HG03060 (cell line): ENCODE measurements around the gene LAMA2.

ENCODE experiments used
- ATAC-seq: cut with Tn5 transposase; IDR thresholded peaks from one replicate; pipeline ENCODE4 v1.9.1; 2021; ENCODE audit warnings: low read depth, moderate number of reproducible peaks; ENCODE audit not compliant: unreplicated experiment

LAMA2 gene

GRCh38 chr6:129252377-129253071 lies 369.6 kb downstream of the LAMA2 start:
- no peak for ATAC-seq

DNA sequence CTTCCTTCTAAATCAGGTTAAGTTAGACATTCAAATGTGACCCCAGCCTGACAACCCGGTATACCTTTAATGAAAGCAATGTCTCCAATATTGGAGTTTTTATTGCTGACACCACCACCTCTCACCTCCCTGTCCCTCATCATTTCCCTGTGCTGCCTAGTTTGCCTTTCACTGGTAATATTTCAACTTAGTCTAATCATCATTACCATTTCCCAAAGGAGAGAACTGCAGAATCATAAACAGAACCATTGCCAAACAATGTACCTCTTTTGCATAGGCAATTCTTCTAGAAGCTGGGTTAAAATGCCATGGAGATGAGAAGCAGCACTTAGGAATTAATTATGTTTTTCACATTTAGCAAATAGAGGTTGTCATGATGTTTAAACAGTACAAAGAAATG lies 370.3 kb downstream of the LAMA2 start:
- no peak for ATAC-seq

- no peak for ATAC-seq
Measured at GRCh38 chr6:129253727-129254126, 370.8 kb downstream of the LAMA2 start.

DNA sequence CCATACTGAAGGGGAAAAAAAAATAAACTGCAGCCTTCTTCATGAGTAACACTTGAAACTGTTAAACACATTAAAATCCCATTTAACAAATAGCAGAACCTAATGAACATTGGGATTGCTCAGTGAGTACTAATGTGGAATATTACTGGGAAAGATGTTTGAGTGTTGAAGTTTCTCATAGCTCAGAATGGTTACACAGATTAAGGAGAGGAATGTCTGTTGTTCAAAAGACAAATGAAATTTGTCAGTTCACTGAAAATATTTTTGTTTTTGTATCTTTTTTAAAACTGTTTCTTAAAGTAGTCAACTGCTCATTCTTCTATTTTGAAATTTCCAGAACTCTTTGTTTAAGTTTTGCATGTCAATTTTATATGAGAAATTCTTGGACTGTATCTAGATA lies 374.3 kb downstream of the LAMA2 start:
- ATAC-seq, result no peak

- ATAC-seq, result no peak
Measured at GRCh38 chr6:129262661-129263060, 379.7 kb downstream of the LAMA2 start.

- ATAC-seq, result no peak
Measured at GRCh38 chr6:129263176-129263575, 380.2 kb downstream of the LAMA2 start.

DNA sequence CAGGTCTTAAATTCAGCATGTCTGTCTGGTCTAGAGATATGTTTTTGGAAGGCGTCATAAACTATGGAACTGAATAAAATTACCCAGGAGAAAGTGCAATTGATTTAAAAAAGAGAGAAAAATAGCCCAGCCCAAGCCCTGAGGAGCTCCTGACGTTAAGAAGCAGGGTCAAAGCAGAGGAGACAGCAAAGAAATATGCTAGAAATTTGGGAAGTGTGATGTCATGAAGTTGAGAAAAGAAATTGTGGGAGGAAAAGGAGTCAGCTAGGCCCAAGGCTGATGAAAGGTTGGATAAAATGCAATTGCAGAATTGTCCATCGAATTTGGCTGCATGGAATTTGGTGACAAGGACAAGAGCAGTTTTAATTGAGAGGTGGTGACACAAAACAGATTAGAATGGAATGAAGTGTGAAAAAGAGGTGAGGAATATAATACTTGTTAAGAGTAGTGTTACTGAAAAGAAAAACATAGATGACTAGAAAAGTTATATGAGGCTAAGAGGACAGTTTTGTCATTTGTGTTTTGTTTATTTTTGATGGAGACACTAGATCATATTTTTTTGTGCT lies 381.6 kb downstream of the LAMA2 start:
- no peak for ATAC-seq

- no peak for ATAC-seq
Measured at GRCh38 chr6:129267028-129267427, 384.1 kb downstream of the LAMA2 start.

DNA sequence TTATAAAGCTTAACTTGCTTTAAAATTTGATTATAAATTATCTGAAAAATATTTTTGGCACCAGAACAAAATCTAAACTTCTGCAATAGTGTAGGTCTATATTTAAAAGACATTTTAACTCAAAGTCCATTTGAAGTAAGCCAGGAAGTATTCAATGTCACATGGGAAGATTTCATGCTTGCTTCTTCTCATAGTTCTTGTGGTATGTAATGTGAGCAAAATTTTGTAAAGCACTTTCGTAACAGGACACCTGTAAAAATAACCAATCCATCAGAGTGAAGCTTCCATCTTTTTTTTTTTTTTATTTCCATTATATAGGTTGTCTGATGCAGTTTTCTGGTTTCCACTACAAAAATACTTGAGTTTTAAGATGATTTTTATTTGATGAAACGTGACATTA lies 386.1 kb downstream of the LAMA2 start:
- no peak for ATAC-seq

GRCh38 chr6:129269891-129270290 lies 387.0 kb downstream of the LAMA2 start:
- no peak for ATAC-seq

DNA sequence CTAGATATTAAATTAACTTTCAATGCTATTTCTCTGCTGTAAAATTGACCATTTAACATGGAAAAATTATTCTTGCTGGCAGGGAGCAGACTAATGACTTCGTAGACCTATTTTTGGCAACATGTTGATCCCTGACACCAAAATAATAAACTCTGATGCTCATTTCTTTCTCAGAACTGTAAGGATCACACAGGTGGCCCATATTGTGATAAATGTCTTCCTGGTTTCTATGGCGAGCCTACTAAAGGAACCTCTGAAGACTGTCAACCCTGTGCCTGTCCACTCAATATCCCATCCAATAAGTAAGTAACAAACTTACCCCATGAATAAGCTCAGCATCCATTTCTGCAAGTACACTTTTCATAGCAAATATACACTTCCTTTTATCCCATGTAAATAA lies 387.5 kb downstream of the LAMA2 start:
- ATAC-seq, result no peak

DNA sequence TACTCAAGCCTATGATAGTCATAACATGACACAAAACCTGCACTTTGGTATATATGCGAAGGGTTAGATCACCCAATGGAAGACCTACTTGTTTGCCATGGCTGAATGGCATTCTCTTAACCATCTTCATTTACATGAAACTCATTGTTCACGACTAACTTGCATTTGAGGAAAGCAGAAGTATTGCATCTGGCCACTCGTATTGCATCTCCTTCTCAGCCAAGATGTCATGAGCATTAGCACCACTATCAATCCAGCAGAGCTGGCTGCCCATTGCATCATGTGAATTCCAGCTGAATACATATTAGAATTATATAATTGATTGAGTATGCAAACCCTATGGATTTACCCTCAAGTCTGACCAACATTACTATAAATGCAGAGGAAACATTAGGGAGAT lies 390.2 kb downstream of the LAMA2 start:
- no peak for ATAC-seq

- ATAC-seq, result no peak
Measured at GRCh38 chr6:129276461-129276860, 393.5 kb downstream of the LAMA2 start.

DNA sequence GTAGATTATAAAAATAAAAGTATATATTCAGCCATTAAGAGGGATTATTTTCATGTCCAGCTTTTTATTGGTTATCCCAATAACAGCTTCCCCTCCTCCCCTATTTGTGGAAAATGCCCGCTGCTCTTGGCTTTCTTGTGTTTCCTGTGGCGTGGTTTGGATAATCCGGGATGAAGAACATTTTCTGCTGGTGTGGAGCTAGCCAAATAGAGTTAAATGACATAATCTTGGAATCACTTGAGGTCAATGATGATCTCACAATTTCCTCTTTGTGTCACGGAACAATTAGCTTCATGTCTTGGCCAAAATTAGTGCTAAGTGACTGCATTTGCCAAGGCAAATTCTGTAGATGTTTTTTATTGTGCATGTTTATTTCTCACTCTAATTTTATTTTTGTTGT lies 394.0 kb downstream of the LAMA2 start:
- ATAC-seq, result no peak

GRCh38 chr6:129279343-129280292 lies 396.7 kb downstream of the LAMA2 start:
- no peak for ATAC-seq

- ATAC-seq, result no peak
Measured at GRCh38 chr6:129280293-129280644, 397.3 kb downstream of the LAMA2 start.

DNA sequence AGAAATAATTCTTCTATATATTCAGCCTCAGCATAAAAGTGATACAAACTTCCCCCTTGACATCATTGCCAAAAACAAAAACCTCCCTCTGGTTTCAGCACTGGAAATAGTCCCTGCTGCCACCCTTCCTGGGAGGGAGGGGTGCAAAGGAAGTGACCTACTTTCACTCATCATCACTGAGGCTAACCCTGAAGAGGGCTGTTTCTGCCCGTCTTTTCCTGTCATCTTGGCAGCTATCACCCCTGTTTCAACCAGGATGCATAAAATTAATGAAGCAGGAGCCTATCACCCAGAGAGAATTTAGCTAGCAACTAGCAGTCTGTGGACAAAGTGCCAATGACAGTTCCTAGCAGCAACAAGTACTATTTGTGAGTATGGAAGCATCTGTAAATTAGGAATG lies 397.8 kb downstream of the LAMA2 start:
- no peak for ATAC-seq

- no peak for ATAC-seq
Measured at GRCh38 chr6:129281168-129281796, 398.3 kb downstream of the LAMA2 start.

DNA sequence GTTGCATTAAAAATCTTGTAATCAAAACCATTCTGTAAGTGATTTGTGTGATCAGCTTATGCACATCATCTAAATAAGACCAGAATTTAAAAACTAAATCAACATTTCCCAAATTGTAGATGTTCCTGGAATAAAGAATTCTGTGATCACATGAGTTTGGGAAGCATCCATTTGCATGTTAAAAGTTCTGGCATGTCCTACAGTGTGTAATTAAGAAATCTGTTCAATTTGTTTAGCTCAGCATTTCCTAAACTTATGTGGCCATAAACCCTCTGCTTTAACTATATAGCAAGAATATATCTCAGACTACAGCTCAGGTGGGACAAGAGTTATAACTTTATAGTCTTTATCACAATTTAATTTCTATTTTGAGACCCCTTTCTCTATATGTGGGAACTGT lies 399.1 kb downstream of the LAMA2 start:
- ATAC-seq, result no peak

DNA sequence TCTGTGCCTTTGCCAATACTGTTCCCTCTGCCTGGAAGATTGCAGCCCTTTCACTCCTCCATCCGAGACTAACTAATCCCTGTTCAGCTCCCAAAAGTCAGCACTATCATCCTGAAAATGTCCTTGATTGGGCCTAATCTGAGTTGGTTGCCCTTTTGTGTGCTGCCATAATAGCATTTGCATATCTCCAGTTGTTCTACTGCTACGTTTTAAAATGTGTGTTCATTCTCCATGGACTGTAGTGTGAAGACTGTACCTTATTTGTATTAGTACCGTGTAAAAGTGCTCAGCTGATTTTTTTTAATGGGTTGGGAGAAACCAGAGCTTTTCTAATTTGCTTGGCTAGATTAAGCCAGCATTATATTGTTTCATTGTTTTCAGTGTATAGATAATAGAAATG lies 401.3 kb downstream of the LAMA2 start:
- ATAC-seq, result no peak
